ENCODE measurements around the gene NLGN4Y.

- TF ChIP-seq ARNTL (CRISPR knock-in tag; IDR thresholded peaks at IDR 0.05; ENCODE audit: borderline replicate concordance, low read depth) (no peak), ZNF8 (CRISPR knock-in tag; IDR thresholded peaks at IDR 0.05) (no peak), TOX (CRISPR knock-in tag; IDR thresholded peaks at IDR 0.05; ENCODE audit: borderline replicate concordance) (no peak), ZC3H10 (CRISPR knock-in tag; IDR thresholded peaks at IDR 0.05) (no peak), PATZ1 (CRISPR knock-in tag; IDR thresholded peaks at IDR 0.05; ENCODE audit: borderline replicate concordance) (no peak), TCF4 (CRISPR knock-in tag; IDR thresholded peaks at IDR 0.05; ENCODE audit: borderline replicate concordance) (no peak), PPARA (CRISPR knock-in tag; IDR thresholded peaks at IDR 0.05; ENCODE audit: borderline replicate concordance) (no peak)
These were observed 120.0 kb downstream of the NLGN4Y start for GRCh38 chrY:14644157-14644952.

Measured in SK-N-SH treated with all-trans-retinoic acid at 6 μM for 48 hours (cell line).